Measurements from ENCODE around the gene MEFV.
"Not testable (repeated sequence)": the region's sequence is repeated elsewhere in the genome, so short reads cannot be mapped to it uniquely, and the experiment has no call there.

The MEFV gene

GRCh38 chr16:3214904-3215600 lies 41.4 kb downstream of the MEFV start:
- DNase-seq: no peak

GRCh38 chr16:3212567-3212966 lies 43.9 kb downstream of the MEFV start:
- no peak for DNase-seq

GRCh38 chr16:3212006-3212405 lies 44.4 kb downstream of the MEFV start:
- no peak for DNase-seq

GRCh38 chr16:3207086-3207953 lies 49.1 kb downstream of the MEFV start:
- no peak for DNase-seq

GRCh38 chr16:3205939-3206338 lies 50.5 kb downstream of the MEFV start:
- DNase-seq: not testable (repeated sequence)

- no peak for DNase-seq
Observed at GRCh38 chr16:3202903-3203539, 53.4 kb downstream of the MEFV start.

- DNase-seq: no peak
Observed at GRCh38 chr16:3198334-3199072, 57.9 kb downstream of the MEFV start.

- DNase-seq: not testable (repeated sequence)
Observed at GRCh38 chr16:3197694-3198333, 58.6 kb downstream of the MEFV start.

- DNase-seq: no peak
Observed at GRCh38 chr16:3195975-3196374, 60.5 kb downstream of the MEFV start.

GRCh38 chr16:3194792-3195191 lies 61.6 kb downstream of the MEFV start:
- no peak for DNase-seq

- no peak for DNase-seq
Observed at GRCh38 chr16:3193221-3194212, 62.9 kb downstream of the MEFV start.

- DNase-seq: no peak
Observed at GRCh38 chr16:3192476-3193019, 63.9 kb downstream of the MEFV start.

All from stimulated activated CD8-positive, alpha-beta memory T cell treated with anti-CD3 and anti-CD28 coated beads, Interleukin-4, amount 100 ng/mL, for 48 hours (primary cell).